Measurements from ENCODE around the gene ERICH6B. TPM values are rescaled to one million over a fixed set of nuclear protein-coding genes. Genes with fewer than 3 reads are reported as not detected.

The ERICH6B gene
- total RNA-seq, 4 donors from 2014 or later = not detected

- Histone ChIP-seq H3K4me3 (no peak overlapping the region), H3K9me3 (no peaks in the 10 kb centered on the region), H3K27me3 (no peaks in the 10 kb centered on the region), H3K36me3 (peaks cover 0 to 30% of the 10 kb centered on the region in 2 donors), H3K27ac (no peak overlapping the region), H3K4me1 (no peaks in the 10 kb centered on the region)
- TF ChIP-seq POLR2AphosphoS5 (IDR thresholded peaks at IDR 0.05) (no peak), POLR2A (IDR thresholded peaks at IDR 0.05) (no peak), EP300 (IDR thresholded peaks at IDR 0.05) (no peak), CTCF (IDR thresholded peaks at IDR 0.05) (no peak)
- 100% methylated on average over 1 of the region's 2 CpGs; no CpG with 5 or more reads in 1 of the 2 donors for WGBS, 2 donors (ENCODE audit: low coverage in 1 of 2)
- no peak for ATAC-seq
Observed at GRCh38 chr13:45538382-45538781, 77.2 kb downstream of the ERICH6B start.

- Histone ChIP-seq H3K9me3 (no peaks in the 10 kb centered on the region), H3K27ac (no peak overlapping the region), H3K36me3 (peaks cover 0 to 38% of the 10 kb centered on the region in 2 donors), H3K4me3 (no peak overlapping the region), H3K4me1 (no peaks in the 10 kb centered on the region), H3K27me3 (no peaks in the 10 kb centered on the region)
- 67 to 71% methylated on average over 1 of the region's 1 CpG for WGBS, 2 donors (ENCODE audit: low coverage in 1 of 2)
- ATAC-seq = no peak
- TF ChIP-seq EP300 (IDR thresholded peaks at IDR 0.05) (no peak), POLR2A (IDR thresholded peaks at IDR 0.05) (no peak), POLR2AphosphoS5 (IDR thresholded peaks at IDR 0.05) (no peak), CTCF (IDR thresholded peaks at IDR 0.05) (no peak)
Observed at GRCh38 chr13:45537516-45537915, 78.0 kb downstream of the ERICH6B start.

GRCh38 chr13:45536224-45536623, 79.3 kb downstream of the ERICH6B start:
- Histone ChIP-seq H3K4me3 (no peak overlapping the region), H3K27ac (no peak overlapping the region), H3K4me1 (no peaks in the 10 kb centered on the region), H3K27me3 (no peaks in the 10 kb centered on the region), H3K9me3 (no peaks in the 10 kb centered on the region), H3K36me3 (peaks cover 0 to 50% of the 10 kb centered on the region in 2 donors)
- WGBS, 2 donors (ENCODE audit: low coverage in 1 of 2) = 95% methylated on average over 2 of the region's 2 CpGs
- TF ChIP-seq CTCF (IDR thresholded peaks at IDR 0.05) (no peak), POLR2A (IDR thresholded peaks at IDR 0.05) (no peak), POLR2AphosphoS5 (IDR thresholded peaks at IDR 0.05) (no peak), EP300 (IDR thresholded peaks at IDR 0.05) (no peak)
- no peak for ATAC-seq

DNA sequence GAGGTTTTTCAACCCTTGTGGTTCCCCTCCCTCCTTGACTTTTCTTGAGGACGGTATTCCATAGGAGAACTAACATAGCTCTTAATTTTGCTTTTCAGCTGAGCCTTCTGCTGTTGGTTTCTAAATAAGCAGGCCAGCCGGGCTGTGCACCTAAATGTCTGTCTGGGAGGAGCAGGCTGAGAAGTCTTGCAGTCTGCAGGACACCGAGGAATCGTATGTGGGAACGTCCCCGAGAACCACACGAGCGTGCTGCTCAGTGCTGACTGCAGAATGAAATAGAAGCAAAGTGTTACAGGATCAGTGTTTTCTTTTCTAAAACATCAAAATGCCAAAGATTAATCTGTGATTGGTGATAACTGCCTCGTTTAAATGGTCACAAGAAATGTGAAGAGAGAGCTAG, 80.9 kb downstream of the ERICH6B start:
- Histone ChIP-seq H3K36me3 (peaks cover 8 to 67% of the 10 kb centered on the region in 2 donors), H3K4me3 (no peak overlapping the region), H3K27ac (no peak overlapping the region), H3K4me1 (no peaks in the 10 kb centered on the region), H3K27me3 (no peaks in the 10 kb centered on the region), H3K9me3 (no peaks in the 10 kb centered on the region)
- no peak for ATAC-seq
- WGBS, 2 donors (ENCODE audit: low coverage in 1 of 2) = 80 to 84% methylated on average over 8 to 9 of the region's 9 CpGs
- TF ChIP-seq CTCF (IDR thresholded peaks at IDR 0.05) (no peak), POLR2A (IDR thresholded peaks at IDR 0.05) (no peak), POLR2AphosphoS5 (IDR thresholded peaks at IDR 0.05) (no peak), EP300 (IDR thresholded peaks at IDR 0.05) (no peak)

- no peaks in the 10 kb centered on the region for H3K27me3 ChIP-seq
- H3K36me3 ChIP-seq = peaks cover 8 to 76% of the 10 kb centered on the region in 2 donors
- no peak overlapping the region for H3K4me3 ChIP-seq
- no peak overlapping the region for H3K27ac ChIP-seq
- TF ChIP-seq EP300 (IDR thresholded peaks at IDR 0.05) (no peak), POLR2A (IDR thresholded peaks at IDR 0.05) (no peak), POLR2AphosphoS5 (IDR thresholded peaks at IDR 0.05) (no peak), CTCF (IDR thresholded peaks at IDR 0.05) (no peak)
- no peak for ATAC-seq
- no peaks in the 10 kb centered on the region for H3K9me3 ChIP-seq
- WGBS, 2 donors (ENCODE audit: low coverage in 1 of 2) = 92 to 93% methylated on average over 3 of the region's 3 CpGs
- peaks cover 0 to 14% (median 0%) of the 10 kb centered on the region in 3 donors for H3K4me1 ChIP-seq
Observed at GRCh38 chr13:45529758-45530157, 85.8 kb downstream of the ERICH6B start.

Data from gastroesophageal sphincter (tissue), 4 donors.